ENCODE measurements around the gene FGF14.

FGF14 gene

GRCh38 chr13:102286326-102286725 is 115.5 kb downstream of the FGF14 start:
- Histone ChIP-seq H3K27me3 (replicated peaks in 2 of 5; ENCODE audit: control insufficient read depth in 4 of 5, insufficient read depth in 5 of 5, low read length in 4 of 5) (no peaks in the 10 kb centered on the region), H3K27ac (ENCODE audit: insufficient read depth in 1 of 2, low read depth in 1 of 2, low read length in 2 of 2, poor library complexity in 1 of 2, severe bottlenecking in 2 of 2) (no peak overlapping the region), H3K4me1 (ENCODE audit: control extremely low read depth in 1 of 4, control insufficient read depth in 4 of 4, insufficient read depth in 4 of 4, low read length in 3 of 4) (no peaks in the 10 kb centered on the region), H3K4me3 (ENCODE audit: control insufficient read depth in 1 of 7, extremely low read depth in 1 of 7, insufficient read depth in 4 of 7, low read depth in 2 of 7, low read length in 6 of 7) (no peak overlapping the region), H3K36me3 (ENCODE audit: control insufficient read depth in 4 of 4, insufficient read depth in 4 of 4, low read length in 3 of 4) (no peaks in the 10 kb centered on the region), H3K9me3 (ENCODE audit: control extremely low read depth in 1 of 5, control insufficient read depth in 4 of 5, insufficient read depth in 2 of 5, low read depth in 1 of 5, low read length in 4 of 5) (no peaks in the 10 kb centered on the region)
- POLR2A ChIA-PET, result no interaction called here
- CTCF ChIA-PET, result no interaction called here
- WGBS (ENCODE audit: insufficient coverage), result no CpG with 5 or more reads among the region's 1 CpG
- DNase-seq, result no peak

- Histone ChIP-seq H3K27ac (ENCODE audit: insufficient read depth in 1 of 2, low read depth in 1 of 2, low read length in 2 of 2, poor library complexity in 1 of 2, severe bottlenecking in 2 of 2) (no peak overlapping the region), H3K4me1 (ENCODE audit: control extremely low read depth in 1 of 4, control insufficient read depth in 4 of 4, insufficient read depth in 4 of 4, low read length in 3 of 4) (no peaks in the 10 kb centered on the region), H3K4me3 (ENCODE audit: control insufficient read depth in 1 of 7, extremely low read depth in 1 of 7, insufficient read depth in 4 of 7, low read depth in 2 of 7, low read length in 6 of 7) (no peak overlapping the region), H3K27me3 (replicated peaks in 2 of 5; ENCODE audit: control insufficient read depth in 4 of 5, insufficient read depth in 5 of 5, low read length in 4 of 5) (no peaks in the 10 kb centered on the region), H3K9me3 (ENCODE audit: control extremely low read depth in 1 of 5, control insufficient read depth in 4 of 5, insufficient read depth in 2 of 5, low read depth in 1 of 5, low read length in 4 of 5) (no peaks in the 10 kb centered on the region), H3K36me3 (ENCODE audit: control insufficient read depth in 4 of 4, insufficient read depth in 4 of 4, low read length in 3 of 4) (no peaks in the 10 kb centered on the region)
- DNase-seq, result no peak
- CTCF ChIA-PET, result no interaction called here
- POLR2A ChIA-PET, result no interaction called here
Measured at GRCh38 chr13:102280366-102280765, 121.5 kb downstream of the FGF14 start.

- Histone ChIP-seq H3K36me3 (ENCODE audit: control insufficient read depth in 4 of 4, insufficient read depth in 4 of 4, low read length in 3 of 4) (no peaks in the 10 kb centered on the region), H3K27ac (ENCODE audit: insufficient read depth in 1 of 2, low read depth in 1 of 2, low read length in 2 of 2, poor library complexity in 1 of 2, severe bottlenecking in 2 of 2) (no peak overlapping the region), H3K9me3 (ENCODE audit: control extremely low read depth in 1 of 5, control insufficient read depth in 4 of 5, insufficient read depth in 2 of 5, low read depth in 1 of 5, low read length in 4 of 5) (no peaks in the 10 kb centered on the region), H3K4me3 (ENCODE audit: control insufficient read depth in 1 of 7, extremely low read depth in 1 of 7, insufficient read depth in 4 of 7, low read depth in 2 of 7, low read length in 6 of 7) (no peak overlapping the region), H3K27me3 (replicated peaks in 2 of 5; ENCODE audit: control insufficient read depth in 4 of 5, insufficient read depth in 5 of 5, low read length in 4 of 5) (no peaks in the 10 kb centered on the region), H3K4me1 (ENCODE audit: control extremely low read depth in 1 of 4, control insufficient read depth in 4 of 4, insufficient read depth in 4 of 4, low read length in 3 of 4) (no peaks in the 10 kb centered on the region)
- ChIA-PET POLR2A (no interaction called here), CTCF (no interaction called here)
- no peak for DNase-seq
- WGBS (ENCODE audit: insufficient coverage), result 87% methylated on average over 3 of the region's 4 CpGs
Measured at GRCh38 chr13:102277286-102277685, 124.6 kb downstream of the FGF14 start.

- no peaks in the 10 kb centered on the region for H3K27me3 ChIP-seq (replicated peaks in 2 of 5; ENCODE audit: control insufficient read depth in 4 of 5, insufficient read depth in 5 of 5, low read length in 4 of 5)
- ChIA-PET CTCF (no interaction called here), POLR2A (no interaction called here)
- H3K4me3 ChIP-seq (ENCODE audit: control insufficient read depth in 1 of 7, extremely low read depth in 1 of 7, insufficient read depth in 4 of 7, low read depth in 2 of 7, low read length in 6 of 7), result no peak overlapping the region
- no CpG with 5 or more reads among the region's 1 CpG for WGBS (ENCODE audit: insufficient coverage)
- no peak for DNase-seq
- H3K36me3 ChIP-seq (ENCODE audit: control insufficient read depth in 4 of 4, insufficient read depth in 4 of 4, low read length in 3 of 4), result no peaks in the 10 kb centered on the region
- H3K9me3 ChIP-seq (ENCODE audit: control extremely low read depth in 1 of 5, control insufficient read depth in 4 of 5, insufficient read depth in 2 of 5, low read depth in 1 of 5, low read length in 4 of 5), result no peaks in the 10 kb centered on the region
- H3K4me1 ChIP-seq (ENCODE audit: control extremely low read depth in 1 of 4, control insufficient read depth in 4 of 4, insufficient read depth in 4 of 4, low read length in 3 of 4), result no peaks in the 10 kb centered on the region
- H3K27ac ChIP-seq (ENCODE audit: insufficient read depth in 1 of 2, low read depth in 1 of 2, low read length in 2 of 2, poor library complexity in 1 of 2, severe bottlenecking in 2 of 2), result no peak overlapping the region
Measured at GRCh38 chr13:102276404-102276803, 125.4 kb downstream of the FGF14 start.

- no peaks in the 10 kb centered on the region for H3K9me3 ChIP-seq (ENCODE audit: control extremely low read depth in 1 of 5, control insufficient read depth in 4 of 5, insufficient read depth in 2 of 5, low read depth in 1 of 5, low read length in 4 of 5)
- H3K27me3 ChIP-seq (replicated peaks in 2 of 5; ENCODE audit: control insufficient read depth in 4 of 5, insufficient read depth in 5 of 5, low read length in 4 of 5), result no peaks in the 10 kb centered on the region
- H3K4me1 ChIP-seq (ENCODE audit: control extremely low read depth in 1 of 4, control insufficient read depth in 4 of 4, insufficient read depth in 4 of 4, low read length in 3 of 4), result no peaks in the 10 kb centered on the region
- no peak overlapping the region for H3K27ac ChIP-seq (ENCODE audit: insufficient read depth in 1 of 2, low read depth in 1 of 2, low read length in 2 of 2, poor library complexity in 1 of 2, severe bottlenecking in 2 of 2)
- ChIA-PET CTCF (no interaction called here), POLR2A (no interaction called here)
- H3K36me3 ChIP-seq (ENCODE audit: control insufficient read depth in 4 of 4, insufficient read depth in 4 of 4, low read length in 3 of 4), result no peaks in the 10 kb centered on the region
- WGBS (ENCODE audit: insufficient coverage), result 100% methylated on average over 1 of the region's 3 CpGs
- H3K4me3 ChIP-seq (ENCODE audit: control insufficient read depth in 1 of 7, extremely low read depth in 1 of 7, insufficient read depth in 4 of 7, low read depth in 2 of 7, low read length in 6 of 7), result no peak overlapping the region
- DNase-seq, result no peak
Measured at GRCh38 chr13:102275969-102276368, 125.9 kb downstream of the FGF14 start.

GRCh38 chr13:102273111-102273510 is 128.7 kb downstream of the FGF14 start:
- no peaks in the 10 kb centered on the region for H3K27me3 ChIP-seq (replicated peaks in 2 of 5; ENCODE audit: control insufficient read depth in 4 of 5, insufficient read depth in 5 of 5, low read length in 4 of 5)
- no peak overlapping the region for H3K4me3 ChIP-seq (ENCODE audit: control insufficient read depth in 1 of 7, extremely low read depth in 1 of 7, insufficient read depth in 4 of 7, low read depth in 2 of 7, low read length in 6 of 7)
- no peaks in the 10 kb centered on the region for H3K36me3 ChIP-seq (ENCODE audit: control insufficient read depth in 4 of 4, insufficient read depth in 4 of 4, low read length in 3 of 4)
- 88% methylated on average over 1 of the region's 7 CpGs for WGBS (ENCODE audit: insufficient coverage)
- DNase-seq, result no peak
- ChIA-PET POLR2A (no interaction called here), CTCF (no interaction called here)
- H3K4me1 ChIP-seq (ENCODE audit: control extremely low read depth in 1 of 4, control insufficient read depth in 4 of 4, insufficient read depth in 4 of 4, low read length in 3 of 4), result no peaks in the 10 kb centered on the region
- no peaks in the 10 kb centered on the region for H3K9me3 ChIP-seq (ENCODE audit: control extremely low read depth in 1 of 5, control insufficient read depth in 4 of 5, insufficient read depth in 2 of 5, low read depth in 1 of 5, low read length in 4 of 5)
- H3K27ac ChIP-seq (ENCODE audit: insufficient read depth in 1 of 2, low read depth in 1 of 2, low read length in 2 of 2, poor library complexity in 1 of 2, severe bottlenecking in 2 of 2), result no peak overlapping the region

- H3K36me3 ChIP-seq (ENCODE audit: control insufficient read depth in 4 of 4, insufficient read depth in 4 of 4, low read length in 3 of 4), result no peaks in the 10 kb centered on the region
- POLR2A ChIA-PET, result interaction anchor here (0.6 kb wide), 1 partner anchor 38 kb away, joined by 3 read pairs; no protein-coding TSS in a partner anchor
- no peak overlapping the region for H3K27ac ChIP-seq (ENCODE audit: insufficient read depth in 1 of 2, low read depth in 1 of 2, low read length in 2 of 2, poor library complexity in 1 of 2, severe bottlenecking in 2 of 2)
- no peak for DNase-seq
- CTCF ChIA-PET, result no interaction called here
- no peaks in the 10 kb centered on the region for H3K9me3 ChIP-seq (ENCODE audit: control extremely low read depth in 1 of 5, control insufficient read depth in 4 of 5, insufficient read depth in 2 of 5, low read depth in 1 of 5, low read length in 4 of 5)
- H3K27me3 ChIP-seq (replicated peaks in 2 of 5; ENCODE audit: control insufficient read depth in 4 of 5, insufficient read depth in 5 of 5, low read length in 4 of 5), result no peaks in the 10 kb centered on the region
- no peak overlapping the region for H3K4me3 ChIP-seq (ENCODE audit: control insufficient read depth in 1 of 7, extremely low read depth in 1 of 7, insufficient read depth in 4 of 7, low read depth in 2 of 7, low read length in 6 of 7)
- WGBS (ENCODE audit: insufficient coverage), result no CpG with 5 or more reads among the region's 1 CpG
- H3K4me1 ChIP-seq (ENCODE audit: control extremely low read depth in 1 of 4, control insufficient read depth in 4 of 4, insufficient read depth in 4 of 4, low read length in 3 of 4), result no peaks in the 10 kb centered on the region
Measured at GRCh38 chr13:102267191-102267590, 134.7 kb downstream of the FGF14 start.

- DNase-seq, result no peak
- peaks cover 0 to 2% (median 0%) of the 10 kb centered on the region in 5 experiments for H3K9me3 ChIP-seq (ENCODE audit: control extremely low read depth in 1 of 5, control insufficient read depth in 4 of 5, insufficient read depth in 2 of 5, low read depth in 1 of 5, low read length in 4 of 5)
- ChIA-PET POLR2A (no interaction called here), CTCF (no interaction called here)
- no peak overlapping the region for H3K27ac ChIP-seq (ENCODE audit: insufficient read depth in 1 of 2, low read depth in 1 of 2, low read length in 2 of 2, poor library complexity in 1 of 2, severe bottlenecking in 2 of 2)
- H3K4me1 ChIP-seq (ENCODE audit: control extremely low read depth in 1 of 4, control insufficient read depth in 4 of 4, insufficient read depth in 4 of 4, low read length in 3 of 4), result no peaks in the 10 kb centered on the region
- H3K27me3 ChIP-seq (replicated peaks in 2 of 5; ENCODE audit: control insufficient read depth in 4 of 5, insufficient read depth in 5 of 5, low read length in 4 of 5), result no peaks in the 10 kb centered on the region
- H3K4me3 ChIP-seq (ENCODE audit: control insufficient read depth in 1 of 7, extremely low read depth in 1 of 7, insufficient read depth in 4 of 7, low read depth in 2 of 7, low read length in 6 of 7), result no peak overlapping the region
- no peaks in the 10 kb centered on the region for H3K36me3 ChIP-seq (ENCODE audit: control insufficient read depth in 4 of 4, insufficient read depth in 4 of 4, low read length in 3 of 4)
- 80% methylated on average over 1 of the region's 1 CpG for WGBS (ENCODE audit: insufficient coverage)
Measured at GRCh38 chr13:102261809-102262208, 140.0 kb downstream of the FGF14 start.
